GM19193 (cell line): ENCODE data around the gene GEMIN4.
A peak's percentile ranks its signal among the peaks of the same experiment; 100 is the strongest.

Experiments used
- POLR2A ChIP-seq: IDR thresholded peaks from 4 replicates; pipeline ENCODE4 v1.6.1; 2011; ENCODE audit not compliant: insufficient read depth, insufficient read length; ENCODE audit errors: extremely low read depth

Gene GEMIN4

DNA sequence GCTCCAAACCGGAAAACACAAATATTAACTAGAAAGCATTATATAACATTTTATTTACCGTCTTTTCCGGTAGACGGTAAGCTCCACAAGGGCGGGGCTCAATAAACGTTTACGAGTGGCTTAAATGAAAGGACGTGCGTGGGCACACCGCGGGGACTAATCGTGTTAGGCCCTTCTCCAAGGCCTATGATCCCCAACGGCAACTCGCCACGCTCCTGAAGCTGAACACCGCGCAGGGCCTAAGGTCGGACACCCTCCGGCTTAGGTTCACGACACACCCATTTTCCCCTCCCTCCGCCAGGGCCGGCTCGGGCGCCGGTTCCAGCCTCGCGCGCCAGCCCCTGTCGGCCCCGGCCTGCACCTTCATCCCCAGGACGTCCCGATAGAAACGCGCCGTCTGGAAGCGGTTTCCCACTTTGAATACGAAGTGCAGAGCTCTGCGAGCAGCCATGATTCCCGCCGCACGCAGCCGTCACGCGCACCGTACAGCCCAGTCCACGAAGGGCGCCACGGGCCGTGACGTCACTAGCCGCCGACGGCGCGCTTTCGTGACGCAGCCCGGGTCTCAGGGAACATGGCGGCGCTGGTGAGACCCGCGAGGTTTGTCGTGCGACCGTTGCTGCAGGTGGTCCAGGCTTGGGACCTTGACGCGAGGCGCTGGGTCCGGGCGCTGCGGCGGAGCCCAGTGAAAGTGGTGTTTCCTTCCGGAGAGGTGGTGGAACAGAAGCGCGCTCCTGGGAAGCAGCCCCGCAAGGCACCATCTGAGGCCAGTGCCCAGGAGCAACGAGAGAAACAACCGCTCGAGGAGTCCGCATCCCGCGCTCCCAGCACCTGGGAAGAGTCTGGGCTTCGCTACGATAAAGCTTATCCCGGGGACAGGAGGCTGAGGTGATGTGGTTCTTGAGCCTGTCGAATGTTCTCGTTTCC is 30.0 kb upstream of the GEMIN4 start, which contains the start of the genes GLOD4 and MRM3:
Gene GLOD4 (minus strand): TSS at position 476 of the 927 bp plus-strand sequence. CDS start 25 bp downstream, at position 451.
Gene MRM3 (plus strand): TSS at position 549 of the 927 bp plus-strand sequence. CDS start 26 bp downstream, at position 575.
- TF ChIP-seq POLR2A = peak; percentile 91

DNA sequence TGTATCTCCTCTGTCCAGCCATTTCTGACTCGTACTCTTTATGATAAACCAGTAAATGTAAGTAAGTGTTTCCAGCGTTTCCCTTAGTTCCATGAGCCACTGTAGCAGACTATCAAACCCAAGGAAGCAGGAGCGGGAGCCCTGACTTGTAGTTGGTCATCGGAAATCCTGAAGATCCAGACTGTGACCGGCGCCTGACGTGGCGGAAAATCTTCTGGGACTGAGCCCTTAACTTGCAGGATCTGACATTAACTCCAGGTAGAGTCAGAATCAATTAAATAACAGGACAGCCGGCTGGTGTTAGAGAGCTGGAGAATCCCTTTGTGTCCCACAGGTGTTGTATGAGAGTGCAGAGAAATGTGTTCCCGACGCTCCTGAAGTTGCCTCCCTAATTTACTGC is 26.0 kb upstream of the GEMIN4 start:
- no peak for TF ChIP-seq POLR2A

GRCh38 chr17:774313-774584 is 22.2 kb upstream of the GEMIN4 start:
- TF ChIP-seq POLR2A = no peak

- TF ChIP-seq POLR2A = no peak
Observed at GRCh38 chr17:773467-774312, 21.6 kb upstream of the GEMIN4 start.

GRCh38 chr17:773016-773415 is 21.0 kb upstream of the GEMIN4 start:
- no peak for TF ChIP-seq POLR2A

- no peak for TF ChIP-seq POLR2A
Observed at GRCh38 chr17:767076-767475, 15.0 kb upstream of the GEMIN4 start.

GRCh38 chr17:760371-760770 is 8.3 kb upstream of the GEMIN4 start:
- no peak for TF ChIP-seq POLR2A

DNA sequence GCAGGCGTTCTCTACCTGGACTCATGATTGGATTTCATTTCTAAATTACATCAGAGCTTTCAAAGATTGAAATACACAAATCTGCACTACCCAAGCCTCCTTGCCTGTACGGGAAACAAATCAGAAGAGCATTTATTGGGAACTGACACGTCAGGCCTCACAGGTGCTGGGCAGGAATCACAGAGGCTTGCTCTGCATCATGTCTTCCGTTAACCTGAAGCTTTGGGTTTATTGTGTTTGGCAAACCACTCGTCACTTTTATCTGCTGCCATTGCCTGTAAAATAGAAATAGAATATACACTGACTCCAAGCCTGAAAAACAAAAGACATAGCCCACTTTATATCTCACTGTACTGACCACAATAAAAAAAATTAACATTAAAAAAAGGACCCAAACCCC is 7.9 kb upstream of the GEMIN4 start:
- TF ChIP-seq POLR2A = no peak

GRCh38 chr17:753418-753817 is 1.4 kb upstream of the GEMIN4 start:
- TF ChIP-seq POLR2A = no peak

DNA sequence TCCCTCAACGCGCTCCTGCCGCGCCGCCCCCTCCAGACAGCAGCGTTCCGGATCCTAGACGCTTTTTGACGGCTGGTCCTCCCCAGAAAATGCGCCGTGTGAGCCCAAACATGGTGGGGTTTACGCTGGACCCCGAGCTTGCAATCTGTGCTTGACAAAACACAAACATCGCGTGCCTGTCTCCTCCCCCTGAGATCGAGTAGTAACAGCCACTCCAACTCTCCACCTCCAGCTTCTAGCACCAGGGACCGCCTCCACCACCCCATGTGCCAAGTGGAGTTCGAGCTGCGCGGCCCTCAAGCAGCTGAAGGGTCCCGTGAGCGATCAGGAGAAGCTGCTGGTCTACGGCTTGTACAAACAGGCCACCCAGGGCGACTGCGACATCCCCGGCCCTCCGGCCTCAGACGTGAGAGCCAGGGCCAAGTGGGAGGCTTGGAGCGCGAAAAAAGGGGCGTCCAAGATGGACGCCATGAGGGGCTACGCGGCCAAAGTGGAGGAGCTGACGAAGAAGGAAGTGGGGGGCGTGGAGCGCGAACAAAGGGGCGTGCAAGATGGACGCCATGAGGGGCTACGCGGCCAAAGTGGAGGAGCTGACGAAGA is 656 bp upstream of the GEMIN4 start:
- no peak for TF ChIP-seq POLR2A

DNA sequence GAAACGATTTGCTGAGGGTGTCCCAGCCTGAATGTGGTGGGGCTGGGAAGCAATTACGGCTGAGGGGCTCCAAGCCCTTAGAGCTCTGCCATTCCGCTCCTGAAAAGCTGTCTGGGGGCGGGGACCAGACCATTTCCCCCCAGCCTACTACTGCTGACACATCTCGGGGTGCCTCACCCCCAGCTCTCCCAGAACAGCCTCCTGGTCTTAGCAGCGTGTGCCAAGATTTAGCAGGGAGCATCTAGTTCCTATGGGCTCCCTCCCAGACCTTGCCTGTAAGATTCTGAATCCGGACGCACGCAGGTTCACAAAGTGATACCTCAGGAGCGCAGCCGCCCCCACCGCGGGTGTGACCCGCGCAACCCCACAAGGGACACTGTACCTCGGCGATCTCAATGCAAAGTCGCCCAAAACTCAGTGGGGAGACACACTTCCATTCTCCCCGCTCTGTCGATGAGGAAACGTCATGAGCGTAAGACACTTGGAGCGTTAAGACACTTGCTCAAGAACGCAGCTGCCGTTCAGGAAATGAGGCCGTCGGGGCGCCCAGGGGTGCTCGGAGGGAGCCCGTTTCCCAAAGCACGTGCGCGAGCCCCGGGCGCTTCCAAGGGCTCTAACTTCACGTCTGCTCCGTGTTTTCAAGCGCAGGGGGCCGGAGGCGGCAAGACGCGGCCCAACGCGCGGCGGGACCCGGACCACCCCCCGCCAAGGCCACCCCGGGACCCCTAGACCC is 629 bp downstream of the GEMIN4 start:
- TF ChIP-seq POLR2A = no peak

DNA sequence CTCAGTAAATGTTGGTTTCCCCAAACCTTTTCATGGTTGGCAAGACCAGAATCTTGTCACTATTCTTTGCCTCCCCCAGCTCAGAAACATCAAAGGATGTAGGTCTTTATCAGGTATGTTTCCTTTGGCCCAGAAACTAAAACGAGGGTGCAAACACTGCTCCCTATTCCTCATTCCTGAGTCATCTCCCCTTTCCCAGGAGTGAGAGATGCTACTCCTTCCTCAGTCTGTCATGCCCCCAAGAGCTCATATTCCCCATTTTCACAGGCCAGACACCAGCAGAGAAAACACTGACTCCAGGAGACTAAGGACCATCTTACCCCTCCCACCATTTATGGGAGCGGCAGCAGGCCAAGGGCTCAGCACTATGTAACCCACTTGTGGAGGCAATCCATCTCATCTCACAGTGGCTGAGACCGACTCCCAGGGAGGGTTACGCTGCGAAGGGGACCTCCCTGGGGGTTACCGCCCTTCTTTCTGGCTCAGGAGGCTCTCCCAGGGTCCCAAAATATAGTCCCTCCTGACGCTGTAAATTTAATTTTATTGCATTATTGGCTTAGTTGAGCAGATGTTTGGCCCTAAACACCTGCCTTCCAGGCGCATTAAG is 1.5 kb downstream of the GEMIN4 start:
- TF ChIP-seq POLR2A = no peak

DNA sequence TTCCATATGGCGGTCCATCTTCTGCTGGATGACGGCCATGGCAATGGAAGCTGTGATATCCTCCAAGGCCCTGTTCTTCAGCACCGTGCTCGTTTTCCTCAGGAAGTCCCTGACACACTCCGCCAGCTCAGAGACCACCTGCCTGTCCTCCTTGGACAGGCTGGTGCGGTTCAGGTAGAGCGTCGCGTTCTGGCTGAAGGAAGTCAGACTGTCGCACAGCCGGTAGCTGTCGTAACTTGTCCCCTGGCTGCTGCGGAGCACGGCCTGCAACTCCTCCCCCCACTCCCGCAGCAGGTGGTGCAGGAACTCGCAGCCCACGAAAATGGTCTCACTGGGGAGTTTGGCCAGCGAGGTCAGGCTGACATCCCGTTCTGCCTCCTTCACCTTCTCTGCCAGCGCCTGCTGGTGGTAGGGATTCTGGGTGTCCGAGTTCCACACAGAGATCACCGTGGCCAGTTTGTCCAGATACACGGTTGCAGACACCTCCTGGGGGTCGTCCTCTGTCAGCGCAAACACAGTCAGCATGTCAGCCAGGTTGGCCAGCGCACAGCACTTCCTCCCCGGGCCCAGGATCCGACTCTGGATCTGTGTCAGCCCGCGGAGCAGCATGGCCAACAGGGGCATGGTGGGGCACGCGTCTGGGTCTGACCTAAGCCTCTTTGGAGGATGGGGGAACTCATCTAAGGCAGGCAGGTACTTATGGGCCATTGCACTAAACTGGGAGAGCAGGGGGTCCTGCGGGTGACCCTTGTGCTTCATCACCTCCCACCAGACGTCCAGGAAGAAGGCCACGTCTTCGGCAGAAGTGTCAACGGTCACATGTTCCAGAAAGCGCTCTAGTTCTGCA is 5.1 kb downstream of the GEMIN4 start:
- no peak for TF ChIP-seq POLR2A

GRCh38 chr17:746181-746580 is 5.9 kb downstream of the GEMIN4 start:
- TF ChIP-seq POLR2A = no peak

- no peak for TF ChIP-seq POLR2A
Observed at GRCh38 chr17:745406-745805, 6.7 kb downstream of the GEMIN4 start.
